HepG2 (cell line): ENCODE results near the gene PPP1R18. TPM values are rescaled to one million over a fixed set of nuclear protein-coding genes. Genes with fewer than 3 reads are reported as not detected.
A peak's percentile ranks its signal among the peaks of the same experiment; 100 is the strongest.

Source experiments
- ATAD3A ChIP-seq: sonication (generic); formaldehyde crosslinking; IDR thresholded peaks from 2 replicates; pipeline ENCODE4 v1.4.0; 2020; ENCODE audit warnings: missing genetic modification reagents
- EZH2 ChIP-seq: conservative IDR thresholded peaks from 2 replicates; pipeline ENCODE4 v1.6.1; 2012; ENCODE audit warnings: mild to moderate bottlenecking, low read depth, low read length, moderate library complexity
- NFYC ChIP-seq: IDR thresholded peaks from 2 replicates; pipeline ENCODE4 v1.6.1; 2016; ENCODE audit warnings: missing genetic modification reagents, missing compliant biosample characterization
- PCBP2 ChIP-seq: fragments of 200-400 bp; formaldehyde crosslinking; optimal IDR thresholded peaks from 2 replicates; pipeline ENCODE3; 2018; ENCODE audit warnings: low read length, low read depth; ENCODE audit not compliant: poor library complexity, severe bottlenecking
- REPIN1 ChIP-seq: sonication (generic); formaldehyde crosslinking; IDR thresholded peaks from 2 replicates; pipeline ENCODE4 v1.8.0; 2022; ENCODE audit warnings: missing genetic modification reagents, low read depth, mild to moderate bottlenecking, borderline replicate concordance
- ZNF205 ChIP-seq: IDR thresholded peaks from 2 replicates; pipeline ENCODE4 v1.6.1; 2018; ENCODE audit warnings: missing biosample characterization, missing genetic modification reagents
- ZNF230 ChIP-seq: sonication (generic); formaldehyde crosslinking; IDR thresholded peaks from 2 replicates; pipeline ENCODE4 v1.4.0; 2020; ENCODE audit warnings: mild to moderate bottlenecking, missing genetic modification reagents
- ZNF331 ChIP-seq: sonication (generic); formaldehyde crosslinking; IDR thresholded peaks from 2 replicates; pipeline ENCODE4 v1.4.0; 2020; ENCODE audit warnings: missing genetic modification reagents
- ZNF335 ChIP-seq: sonication (generic); formaldehyde crosslinking; IDR thresholded peaks from 2 replicates; pipeline ENCODE4 v1.4.0; 2020; ENCODE audit warnings: missing genetic modification reagents
- ZNF343 ChIP-seq: sonication (generic); formaldehyde crosslinking; IDR thresholded peaks from 2 replicates; pipeline ENCODE4 v1.4.0; 2020; ENCODE audit warnings: mild to moderate bottlenecking, missing genetic modification reagents
- polyA plus RNA-seq, 8 experiments: library from polyadenylated mRNA; depleted of rRNA in 3 of 8; stranded (reverse) in 7 of 8; unstranded in 1 of 8; fragments of >200 nt; fragmentation: Illumina TruSeq in 4 of 8; extraction: Trizol in 4 of 8; gene quantifications; 2 replicates each; pipeline versions ENCODE4 v1.2.1 to v1.2.3, GENCODE V29; 2011 to 2016; ENCODE audit warnings: low read depth in 4 of 8, missing spikeins in 1 of 8, mixed read lengths in 1 of 8; ENCODE audit not compliant: insufficient read depth in 1 of 8
- total RNA-seq, 5 experiments: library from RNA; depleted of rRNA; stranded (reverse); fragments of >200 nt; fragmentation: Illumina TruSeq; extraction: Trizol; gene quantifications; 2 replicates each; pipeline ENCODE4 v1.2.3, GENCODE V29; 2016; ENCODE audit warnings: low read depth in 1 of 5
- TF ChIP-seq, protein P1 (sequence below): sonication (generic); formaldehyde crosslinking; IDR thresholded peaks from 2 replicates; pipeline ENCODE4 v1.5.1; 2020; ENCODE audit warnings: missing genetic modification reagents, mild to moderate bottlenecking, borderline replicate concordance
- TF ChIP-seq, protein P2 (sequence below): sonication (generic); formaldehyde crosslinking; IDR thresholded peaks from 2 replicates; pipeline ENCODE4 v1.4.0; 2020; ENCODE audit warnings: missing genetic modification reagents, mild to moderate bottlenecking, borderline replicate concordance
- TF ChIP-seq, protein P3 (sequence below): sonication (generic); formaldehyde crosslinking; IDR thresholded peaks from 2 replicates; pipeline ENCODE4 v1.8.1; 2023; ENCODE audit warnings: mild to moderate bottlenecking, inconsistent platforms, moderate library complexity, missing genetic modification reagents, borderline replicate concordance
- TF ChIP-seq, protein P4 (sequence below): IDR thresholded peaks from 2 replicates; pipeline ENCODE4 v1.6.1; 2016; ENCODE audit warnings: mild to moderate bottlenecking
- TF ChIP-seq, protein P5 (sequence below): sonication (generic); formaldehyde crosslinking; IDR thresholded peaks from 2 replicates; pipeline ENCODE4 v1.5.0; 2020; ENCODE audit warnings: missing genetic modification reagents
- TF ChIP-seq, protein P6 (sequence below): sonication (generic); formaldehyde crosslinking; IDR thresholded peaks from 2 replicates; pipeline ENCODE4 v1.4.0; 2020; ENCODE audit warnings: missing genetic modification reagents
- TF ChIP-seq, protein P7 (sequence below): IDR thresholded peaks from 2 replicates; pipeline ENCODE4 v1.6.1; 2016

The PPP1R18 gene
- total and polyA plus RNA-seq, 2 of the 13 experiments (the other 11 are each of a cell fraction or from before 2014, with no cell fraction given): 4.9 to 9.2 TPM

DNA sequence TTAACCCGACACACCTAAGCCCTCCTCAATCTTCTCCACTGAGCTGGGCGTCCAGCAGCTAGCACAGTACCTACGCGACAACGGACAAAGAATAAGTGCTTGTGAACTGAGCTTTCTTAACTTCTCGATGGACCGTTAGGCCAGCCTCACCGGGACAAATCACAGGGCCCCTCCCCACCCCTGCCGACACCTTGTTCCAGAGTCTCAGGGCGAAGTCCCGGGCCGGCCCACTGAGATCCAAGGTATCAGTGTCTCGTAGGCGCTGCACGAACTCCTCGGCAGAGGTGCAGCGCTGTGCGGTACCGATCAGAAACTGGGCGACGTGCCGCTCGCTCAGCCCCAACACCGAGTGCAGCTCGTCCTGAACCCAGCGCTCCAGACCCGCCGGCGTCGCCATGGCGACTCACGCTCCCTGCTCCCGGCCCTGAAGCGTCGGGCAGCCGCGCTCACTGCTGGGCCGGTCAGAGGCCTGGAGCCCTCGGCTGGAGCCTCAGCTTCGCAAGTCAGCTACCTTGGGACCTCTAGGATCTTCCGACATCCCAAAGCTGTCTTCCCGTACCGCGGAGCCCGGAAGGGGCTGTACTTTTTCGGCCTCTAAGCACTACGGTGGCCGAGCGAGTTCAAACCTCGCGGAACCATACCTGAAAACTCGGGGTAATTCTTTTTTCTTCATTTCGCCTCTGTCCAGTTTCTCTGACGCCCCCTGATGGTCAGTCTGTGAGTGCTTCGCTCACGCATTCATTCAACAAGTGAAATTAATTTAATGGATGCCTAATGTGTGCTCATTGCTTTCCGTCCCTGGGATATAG, 13.8 kb downstream of the PPP1R18 start, which contains the start of gene DHX16 (continued):
- TF ChIP-seq, protein P1, sequence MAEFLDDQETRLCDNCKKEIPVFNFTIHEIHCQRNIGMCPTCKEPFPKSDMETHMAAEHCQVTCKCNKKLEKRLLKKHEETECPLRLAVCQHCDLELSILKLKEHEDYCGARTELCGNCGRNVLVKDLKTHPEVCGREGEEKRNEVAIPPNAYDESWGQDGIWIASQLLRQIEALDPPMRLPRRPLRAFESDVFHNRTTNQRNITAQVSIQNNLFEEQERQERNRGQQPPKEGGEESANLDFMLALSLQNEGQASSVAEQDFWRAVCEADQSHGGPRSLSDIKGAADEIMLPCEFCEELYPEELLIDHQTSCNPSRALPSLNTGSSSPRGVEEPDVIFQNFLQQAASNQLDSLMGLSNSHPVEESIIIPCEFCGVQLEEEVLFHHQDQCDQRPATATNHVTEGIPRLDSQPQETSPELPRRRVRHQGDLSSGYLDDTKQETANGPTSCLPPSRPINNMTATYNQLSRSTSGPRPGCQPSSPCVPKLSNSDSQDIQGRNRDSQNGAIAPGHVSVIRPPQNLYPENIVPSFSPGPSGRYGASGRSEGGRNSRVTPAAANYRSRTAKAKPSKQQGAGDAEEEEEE (CRISPR knock-in tag): no peak
- TF ChIP-seq NFYC (peak; percentile 23; the same call in 1 of the 2 replicates), ZNF335 (CRISPR knock-in tag) (no peak; the same call in 1 of the 2 replicates), ZNF205 (CRISPR knock-in tag) (peak; percentile 66; the same call in 1 of the 2 replicates), ZNF331 (CRISPR knock-in tag) (peak; percentile 91), ZNF230 (CRISPR knock-in tag) (no peak; the same call in 1 of the 2 replicates), EZH2 (no peak), REPIN1 (CRISPR knock-in tag) (peak; percentile 90), ATAD3A (CRISPR knock-in tag) (no peak), ZNF343 (no peak), PCBP2 (no peak)
- TF ChIP-seq, protein P2, sequence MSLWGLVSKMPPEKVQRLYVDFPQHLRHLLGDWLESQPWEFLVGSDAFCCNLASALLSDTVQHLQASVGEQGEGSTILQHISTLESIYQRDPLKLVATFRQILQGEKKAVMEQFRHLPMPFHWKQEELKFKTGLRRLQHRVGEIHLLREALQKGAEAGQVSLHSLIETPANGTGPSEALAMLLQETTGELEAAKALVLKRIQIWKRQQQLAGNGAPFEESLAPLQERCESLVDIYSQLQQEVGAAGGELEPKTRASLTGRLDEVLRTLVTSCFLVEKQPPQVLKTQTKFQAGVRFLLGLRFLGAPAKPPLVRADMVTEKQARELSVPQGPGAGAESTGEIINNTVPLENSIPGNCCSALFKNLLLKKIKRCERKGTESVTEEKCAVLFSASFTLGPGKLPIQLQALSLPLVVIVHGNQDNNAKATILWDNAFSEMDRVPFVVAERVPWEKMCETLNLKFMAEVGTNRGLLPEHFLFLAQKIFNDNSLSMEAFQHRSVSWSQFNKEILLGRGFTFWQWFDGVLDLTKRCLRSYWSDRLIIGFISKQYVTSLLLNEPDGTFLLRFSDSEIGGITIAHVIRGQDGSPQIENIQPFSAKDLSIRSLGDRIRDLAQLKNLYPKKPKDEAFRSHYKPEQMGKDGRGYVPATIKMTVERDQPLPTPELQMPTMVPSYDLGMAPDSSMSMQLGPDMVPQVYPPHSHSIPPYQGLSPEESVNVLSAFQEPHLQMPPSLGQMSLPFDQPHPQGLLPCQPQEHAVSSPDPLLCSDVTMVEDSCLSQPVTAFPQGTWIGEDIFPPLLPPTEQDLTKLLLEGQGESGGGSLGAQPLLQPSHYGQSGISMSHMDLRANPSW (CRISPR knock-in tag): no peak
- TF ChIP-seq, protein P3, sequence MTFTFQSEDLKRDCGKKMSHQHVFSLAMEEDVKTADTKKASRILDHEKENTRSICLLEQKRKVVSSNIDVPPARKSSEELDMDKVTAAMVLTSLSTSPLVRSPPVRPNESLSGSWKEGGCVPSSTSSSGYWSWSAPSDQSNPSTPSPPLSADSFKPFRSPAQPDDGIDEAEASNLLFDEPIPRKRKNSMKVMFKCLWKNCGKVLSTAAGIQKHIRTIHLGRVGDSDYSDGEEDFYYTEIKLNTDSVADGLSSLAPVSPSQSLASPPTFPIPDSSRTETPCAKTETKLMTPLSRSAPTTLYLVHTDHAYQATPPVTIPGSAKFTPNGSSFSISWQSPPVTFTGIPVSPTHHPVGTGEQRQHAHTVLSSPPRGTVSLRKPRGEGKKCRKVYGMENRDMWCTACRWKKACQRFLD: no peak
- TF ChIP-seq, protein P4, sequence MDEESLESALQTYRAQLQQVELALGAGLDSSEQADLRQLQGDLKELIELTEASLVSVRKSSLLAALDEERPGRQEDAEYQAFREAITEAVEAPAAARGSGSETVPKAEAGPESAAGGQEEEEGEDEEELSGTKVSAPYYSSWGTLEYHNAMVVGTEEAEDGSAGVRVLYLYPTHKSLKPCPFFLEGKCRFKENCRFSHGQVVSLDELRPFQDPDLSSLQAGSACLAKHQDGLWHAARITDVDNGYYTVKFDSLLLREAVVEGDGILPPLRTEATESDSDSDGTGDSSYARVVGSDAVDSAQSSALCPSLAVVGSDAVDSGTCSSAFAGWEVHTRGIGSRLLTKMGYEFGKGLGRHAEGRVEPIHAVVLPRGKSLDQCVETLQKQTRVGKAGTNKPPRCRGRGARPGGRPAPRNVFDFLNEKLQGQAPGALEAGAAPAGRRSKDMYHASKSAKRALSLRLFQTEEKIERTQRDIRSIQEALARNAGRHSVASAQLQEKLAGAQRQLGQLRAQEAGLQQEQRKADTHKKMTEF (CRISPR knock-in tag): peak; percentile 96
- TF ChIP-seq, protein P5, sequence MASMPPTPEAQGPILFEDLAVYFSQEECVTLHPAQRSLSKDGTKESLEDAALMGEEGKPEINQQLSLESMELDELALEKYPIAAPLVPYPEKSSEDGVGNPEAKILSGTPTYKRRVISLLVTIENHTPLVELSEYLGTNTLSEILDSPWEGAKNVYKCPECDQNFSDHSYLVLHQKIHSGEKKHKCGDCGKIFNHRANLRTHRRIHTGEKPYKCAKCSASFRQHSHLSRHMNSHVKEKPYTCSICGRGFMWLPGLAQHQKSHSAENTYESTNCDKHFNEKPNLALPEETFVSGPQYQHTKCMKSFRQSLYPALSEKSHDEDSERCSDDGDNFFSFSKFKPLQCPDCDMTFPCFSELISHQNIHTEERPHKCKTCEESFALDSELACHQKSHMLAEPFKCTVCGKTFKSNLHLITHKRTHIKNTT: no peak
- TF ChIP-seq, protein P6, sequence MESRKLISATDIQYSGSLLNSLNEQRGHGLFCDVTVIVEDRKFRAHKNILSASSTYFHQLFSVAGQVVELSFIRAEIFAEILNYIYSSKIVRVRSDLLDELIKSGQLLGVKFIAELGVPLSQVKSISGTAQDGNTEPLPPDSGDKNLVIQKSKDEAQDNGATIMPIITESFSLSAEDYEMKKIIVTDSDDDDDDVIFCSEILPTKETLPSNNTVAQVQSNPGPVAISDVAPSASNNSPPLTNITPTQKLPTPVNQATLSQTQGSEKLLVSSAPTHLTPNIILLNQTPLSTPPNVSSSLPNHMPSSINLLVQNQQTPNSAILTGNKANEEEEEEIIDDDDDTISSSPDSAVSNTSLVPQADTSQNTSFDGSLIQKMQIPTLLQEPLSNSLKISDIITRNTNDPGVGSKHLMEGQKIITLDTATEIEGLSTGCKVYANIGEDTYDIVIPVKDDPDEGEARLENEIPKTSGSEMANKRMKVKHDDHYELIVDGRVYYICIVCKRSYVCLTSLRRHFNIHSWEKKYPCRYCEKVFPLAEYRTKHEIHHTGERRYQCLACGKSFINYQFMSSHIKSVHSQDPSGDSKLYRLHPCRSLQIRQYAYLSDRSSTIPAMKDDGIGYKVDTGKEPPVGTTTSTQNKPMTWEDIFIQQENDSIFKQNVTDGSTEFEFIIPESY (CRISPR knock-in tag): peak; percentile 22; the same call in 1 of the 2 replicates
- TF ChIP-seq, protein P7, sequence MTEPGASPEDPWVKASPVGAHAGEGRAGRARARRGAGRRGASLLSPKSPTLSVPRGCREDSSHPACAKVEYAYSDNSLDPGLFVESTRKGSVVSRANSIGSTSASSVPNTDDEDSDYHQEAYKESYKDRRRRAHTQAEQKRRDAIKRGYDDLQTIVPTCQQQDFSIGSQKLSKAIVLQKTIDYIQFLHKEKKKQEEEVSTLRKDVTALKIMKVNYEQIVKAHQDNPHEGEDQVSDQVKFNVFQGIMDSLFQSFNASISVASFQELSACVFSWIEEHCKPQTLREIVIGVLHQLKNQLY (CRISPR knock-in tag): no peak
